GM19238 (cell line): ENCODE data around the gene RXFP4.
A peak's percentile ranks its signal among the peaks of the same experiment; 100 is the strongest.
"Not testable (repeated sequence)": the region's sequence is repeated elsewhere in the genome, so short reads cannot be mapped to it uniquely, and the experiment has no call there.

Experiments
- DNase-seq: peaks from one replicate; pipeline ENCODE4 v3.0.0; 2011; ENCODE audit warnings: low spot score; ENCODE audit not compliant: insufficient read length

RXFP4 gene

GRCh38 chr1:155930725-155931124 lies 10.7 kb upstream of the RXFP4 start:
- DNase-seq = not testable (repeated sequence)

- no peak for DNase-seq
Measured at GRCh38 chr1:155931332-155932038, 10.0 kb upstream of the RXFP4 start.

GRCh38 chr1:155932081-155932480 lies 9.4 kb upstream of the RXFP4 start:
- DNase-seq = no peak

- no peak for DNase-seq
Measured at GRCh38 chr1:155932487-155932886, 9.0 kb upstream of the RXFP4 start.

GRCh38 chr1:155933591-155934096 lies 7.8 kb upstream of the RXFP4 start:
- no peak for DNase-seq

GRCh38 chr1:155934097-155934935 lies 7.1 kb upstream of the RXFP4 start, which contains the start of gene KHDC4:
KHDC4 (minus strand) TSS chr1:155934413; CDS start chr1:155934373, 40 bp downstream.
- peak; percentile 88 for DNase-seq

- DNase-seq = no peak
Measured at GRCh38 chr1:155934936-155935590, 6.4 kb upstream of the RXFP4 start.

- no peak for DNase-seq
Measured at GRCh38 chr1:155938220-155938627, 3.2 kb upstream of the RXFP4 start.

- DNase-seq = no peak
Measured at GRCh38 chr1:155940482-155940992, 901 bp upstream of the RXFP4 start.

GRCh38 chr1:155941845-155942531 lies 550 bp downstream of the RXFP4 start:
- DNase-seq = no peak

GRCh38 chr1:155942578-155943141 lies 1.2 kb downstream of the RXFP4 start:
- DNase-seq = no peak

- DNase-seq = no peak
Measured at GRCh38 chr1:155944444-155944799, 3.0 kb downstream of the RXFP4 start.

- DNase-seq = no peak
Measured at GRCh38 chr1:155946633-155947219, 5.3 kb downstream of the RXFP4 start.

GRCh38 chr1:155947292-155947691 lies 5.9 kb downstream of the RXFP4 start:
- no peak for DNase-seq

- DNase-seq = no peak
Measured at GRCh38 chr1:155947741-155948140, 6.3 kb downstream of the RXFP4 start.

GRCh38 chr1:155950829-155951228 lies 9.4 kb downstream of the RXFP4 start:
- DNase-seq = no peak

GRCh38 chr1:155951753-155952504 lies 10.5 kb downstream of the RXFP4 start:
- no peak for DNase-seq

GRCh38 chr1:155952505-155952890 lies 11.1 kb downstream of the RXFP4 start:
- no peak for DNase-seq

- DNase-seq = no peak
Measured at GRCh38 chr1:155954645-155955044, 13.2 kb downstream of the RXFP4 start.
